ENCODE data around the gene FOXN3.
"Not testable (repeated sequence)": the region's sequence is repeated elsewhere in the genome, so short reads cannot be mapped to it uniquely, and the experiment has no call there.

GRCh38 chr14:89151693-89152092 is 265.3 kb downstream of the FOXN3 start:
- TF ChIP-seq, protein P1, sequence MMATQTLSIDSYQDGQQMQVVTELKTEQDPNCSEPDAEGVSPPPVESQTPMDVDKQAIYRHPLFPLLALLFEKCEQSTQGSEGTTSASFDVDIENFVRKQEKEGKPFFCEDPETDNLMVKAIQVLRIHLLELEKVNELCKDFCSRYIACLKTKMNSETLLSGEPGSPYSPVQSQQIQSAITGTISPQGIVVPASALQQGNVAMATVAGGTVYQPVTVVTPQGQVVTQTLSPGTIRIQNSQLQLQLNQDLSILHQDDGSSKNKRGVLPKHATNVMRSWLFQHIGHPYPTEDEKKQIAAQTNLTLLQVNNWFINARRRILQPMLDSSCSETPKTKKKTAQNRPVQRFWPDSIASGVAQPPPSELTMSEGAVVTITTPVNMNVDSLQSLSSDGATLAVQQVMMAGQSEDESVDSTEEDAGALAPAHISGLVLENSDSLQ (IDR thresholded peaks at IDR 0.05): not testable (repeated sequence)
- TF ChIP-seq ZNF384 (IDR thresholded peaks at IDR 0.05); FOXM1 (IDR thresholded peaks at IDR 0.05; ENCODE audit: borderline replicate concordance); FOXK2 (IDR thresholded peaks at IDR 0.05); SP1 (IDR thresholded peaks at IDR 0.05); L3MBTL2 (conservative IDR thresholded peaks at IDR 0.05); NFRKB (IDR thresholded peaks at IDR 0.05): not testable (repeated sequence)
